H9 (cell line): ENCODE data around the gene SPAG17. TPM values are rescaled to one million over a fixed set of nuclear protein-coding genes. Genes with fewer than 3 reads are reported as not detected.

Source experiments
- DNase-seq: peaks from one replicate; pipeline ENCODE4 v3.0.0-alpha.2; 2017
- H2AFZ ChIP-seq: one replicate; pipeline ENCODE4 v1.6.1; 2013; ENCODE audit warnings: mild to moderate bottlenecking, low read length, control low read depth, moderate library complexity
- H2AK5ac ChIP-seq: 2 replicates; pipeline ENCODE4 v1.6.1; 2013; ENCODE audit warnings: low read length, control low read depth, mixed read lengths; ENCODE audit not compliant: insufficient read length
- H2BK120ac ChIP-seq: one replicate; pipeline ENCODE4 v1.6.1; 2013; ENCODE audit warnings: low read depth, mild to moderate bottlenecking, low read length, control low read depth, inconsistent platforms; ENCODE audit not compliant: poor library complexity, severe bottlenecking
- H2BK12ac ChIP-seq: 2 replicates; pipeline ENCODE4 v1.6.1; 2013; ENCODE audit warnings: low read length, control low read depth, mixed read lengths, low read depth; ENCODE audit not compliant: insufficient read length
- H2BK15ac ChIP-seq: 2 replicates; pipeline ENCODE4 v1.6.1; 2013; ENCODE audit warnings: low read depth, low read length, control low read depth
- H2BK20ac ChIP-seq: one replicate; pipeline ENCODE4 v1.6.1; 2013; ENCODE audit warnings: low read depth, mild to moderate bottlenecking, low read length, control low read depth, inconsistent platforms; ENCODE audit not compliant: poor library complexity, severe bottlenecking
- H2BK5ac ChIP-seq: 2 replicates; pipeline ENCODE4 v1.6.1; 2013; ENCODE audit warnings: low read length, control low read depth, mixed read lengths; ENCODE audit not compliant: insufficient read length
- H3K14ac ChIP-seq: 2 replicates; pipeline ENCODE4 v1.6.1; 2013; ENCODE audit warnings: low read length, control low read depth; ENCODE audit not compliant: insufficient read depth
- H3K18ac ChIP-seq: 2 replicates; pipeline ENCODE4 v1.6.1; 2013; ENCODE audit warnings: low read depth, mild to moderate bottlenecking, mixed read lengths, low read length, control low read depth; ENCODE audit not compliant: insufficient read length
- H3K23ac ChIP-seq: 2 replicates; pipeline ENCODE4 v1.6.1; 2013; ENCODE audit warnings: low read length, control low read depth, mixed read lengths, low read depth; ENCODE audit not compliant: insufficient read length
- H3K23me2 ChIP-seq: 2 replicates; pipeline ENCODE4 v1.6.1; 2013; ENCODE audit warnings: low read depth, mild to moderate bottlenecking, mixed read lengths, low read length, control low read depth; ENCODE audit not compliant: insufficient read length, poor library complexity, severe bottlenecking
- H3K27ac ChIP-seq: 2 replicates; pipeline ENCODE4 v1.5.1; 2013; ENCODE audit warnings: low read length, control low read depth, mixed read lengths, low read depth; ENCODE audit not compliant: insufficient read length
- H3K27me3 ChIP-seq: 2 replicates; pipeline ENCODE4 v1.6.1; 2013; ENCODE audit warnings: low read length, control low read depth, inconsistent platforms; ENCODE audit not compliant: insufficient read depth
- H3K4ac ChIP-seq: 2 replicates; pipeline ENCODE4 v1.6.1; 2013; ENCODE audit warnings: low read depth, mild to moderate bottlenecking, control low read depth, inconsistent platforms, low read length, moderate library complexity
- H3K4me1 ChIP-seq: 2 replicates; pipeline ENCODE4 v1.6.1; 2013; ENCODE audit warnings: low read length, control low read depth, inconsistent platforms; ENCODE audit not compliant: insufficient read depth
- H3K4me2 ChIP-seq: 2 replicates; pipeline ENCODE4 v1.6.1; 2013; ENCODE audit warnings: low read length, control low read depth, mixed read lengths; ENCODE audit not compliant: insufficient read length, insufficient read depth
- H3K56ac ChIP-seq: 2 replicates; pipeline ENCODE4 v1.6.1; 2013; ENCODE audit warnings: low read depth, mild to moderate bottlenecking, mixed read lengths, low read length, control low read depth; ENCODE audit not compliant: insufficient read length
- H3K79me1 ChIP-seq: 2 replicates; pipeline ENCODE4 v1.6.1; 2013; ENCODE audit warnings: low read depth, mild to moderate bottlenecking, moderate library complexity, low read length, control low read depth, inconsistent platforms; ENCODE audit not compliant: insufficient read depth, poor library complexity, severe bottlenecking
- H3K79me2 ChIP-seq: 2 replicates; pipeline ENCODE4 v1.6.1; 2013; ENCODE audit warnings: low read length, control low read depth, inconsistent platforms; ENCODE audit not compliant: insufficient read depth
- H3K9ac ChIP-seq: 2 replicates; pipeline ENCODE4 v1.6.1; 2013; ENCODE audit warnings: low read length, control low read depth, mixed read lengths; ENCODE audit not compliant: insufficient read length; ENCODE audit errors: extremely low read depth
- H3K9me3 ChIP-seq: one replicate; pipeline ENCODE4 v1.6.1; 2013; ENCODE audit warnings: low read depth, low read length, inconsistent platforms; ENCODE audit not compliant: control insufficient read depth
- H3T11ph ChIP-seq: one replicate; pipeline ENCODE4 v1.6.1; 2013; ENCODE audit warnings: mild to moderate bottlenecking, low read length, control low read depth, inconsistent platforms
- H4K20me1 ChIP-seq: one replicate; pipeline ENCODE4 v1.6.1; 2013; ENCODE audit not compliant: control insufficient read depth, insufficient read length, insufficient read depth
- H4K5ac ChIP-seq: 2 replicates; pipeline ENCODE4 v1.6.1; 2013; ENCODE audit warnings: low read depth, mild to moderate bottlenecking, mixed read lengths, low read length, control low read depth; ENCODE audit not compliant: insufficient read length
- H4K8ac ChIP-seq: replicated peaks from 2 replicates; pipeline ENCODE4 v1.6.1; 2013; ENCODE audit warnings: low read length, control low read depth, mixed read lengths, low read depth; ENCODE audit not compliant: insufficient read length
- H4K91ac ChIP-seq: 2 replicates; pipeline ENCODE4 v1.6.1; 2013; ENCODE audit warnings: low read depth, mild to moderate bottlenecking, moderate library complexity, mixed read lengths, low read length, control low read depth; ENCODE audit not compliant: insufficient read length
- H3K27ac Mint-ChIP-seq, 3 experiments: 2 replicates in 2 of 3; 3 replicates in 1 of 3; pipeline ENCODE4 v1.8.0; 2020 to 2021; ENCODE audit warnings: mixed read lengths in 3 of 3, mild to moderate bottlenecking in 1 of 3, moderate library complexity in 1 of 3
- H3K27me3 Mint-ChIP-seq: 2 replicates; pipeline ENCODE4 v1.8.0; 2021; ENCODE audit warnings: low read depth, mild to moderate bottlenecking, moderate library complexity, mixed read lengths
- H3K36me3 Mint-ChIP-seq, 3 experiments: 2 replicates in 2 of 3; 3 replicates in 1 of 3; pipeline ENCODE4 v1.8.0; 2020 to 2021; ENCODE audit warnings: low read depth in 3 of 3, mixed read lengths in 3 of 3; ENCODE audit not compliant: insufficient read depth in 1 of 3
- H3K4me1 Mint-ChIP-seq, 2 experiments: 2 replicates each; pipeline ENCODE4 v1.8.0; 2020; ENCODE audit warnings: mixed read lengths in 2 of 2
- H3K4me3 Mint-ChIP-seq, 2 experiments: 2 replicates in 1 of 2; 3 replicates in 1 of 2; pipeline ENCODE4 v1.8.0; 2020 to 2021; ENCODE audit warnings: mild to moderate bottlenecking in 2 of 2, mixed read lengths in 2 of 2, moderate library complexity in 1 of 2
- H3K9me3 Mint-ChIP-seq, 2 experiments: 2 replicates in 1 of 2; 3 replicates in 1 of 2; pipeline ENCODE4 v1.8.0; 2020; ENCODE audit warnings: mild to moderate bottlenecking in 2 of 2, mixed read lengths in 2 of 2, moderate library complexity in 1 of 2
- WGBS: extraction: QIAGEN DNeasy Blood & Tissue Kit; methylation state at CpG from one replicate; pipeline ENCODE4 v1.1.7; 2013; ENCODE audit warnings: missing lambda C conversion rate, low lambda C conversion rate, mixed read lengths; ENCODE audit not compliant: insufficient read length; ENCODE audit errors: extremely low coverage; 5-methylcytosine and 5-hydroxymethylcytosine counted together
- total RNA-seq: library from RNA; stranded (reverse); gene quantifications from 2 replicates; pipeline ENCODE4 v1.2.1, GENCODE V29; 2021
- TF ChIP-seq, protein P1 (sequence below): fragments of 200-600 bp; sonication (generic); conservative IDR thresholded peaks from 3 replicates; pipeline ENCODE4 v1.8.0; 2021; ENCODE audit warnings: antibody characterized with exemption, mild to moderate bottlenecking

Gene SPAG17
- total RNA-seq, 1 experiment from 2014 or later: 0.37 TPM

DNA sequence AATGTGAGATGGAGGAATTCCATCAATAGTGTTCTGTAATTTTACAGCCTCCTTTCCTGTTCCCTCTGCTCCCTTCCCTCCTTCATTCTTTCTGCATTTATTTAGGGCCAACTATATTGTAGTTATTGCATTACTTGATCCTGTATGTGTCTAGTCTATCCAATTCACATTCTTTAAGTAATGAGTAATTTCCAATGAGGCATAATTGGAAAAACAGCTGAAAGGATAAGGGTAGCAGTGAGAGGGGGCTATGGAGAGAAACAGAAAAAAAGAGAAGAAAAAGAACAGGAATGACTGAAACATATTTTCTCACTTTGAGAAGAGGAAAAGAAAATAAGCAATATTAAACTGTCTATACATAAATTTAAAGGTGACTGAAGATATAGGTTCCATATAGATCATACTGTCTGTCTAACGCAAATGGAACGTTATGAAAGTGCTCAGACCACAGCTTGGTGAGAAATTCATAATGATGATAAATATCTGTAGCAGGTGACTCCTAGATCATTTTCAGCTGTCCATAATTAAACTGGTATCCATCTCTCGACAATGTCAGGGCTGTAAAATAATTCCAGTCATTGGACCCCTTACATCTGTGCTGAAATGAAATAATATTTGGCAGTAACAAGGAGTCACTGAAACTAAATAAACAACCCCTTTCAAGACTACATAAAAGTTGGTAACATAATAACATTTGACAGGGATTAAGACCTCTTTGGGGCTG lies 61.8 kb downstream of the SPAG17 start:
- no peak overlapping the region for H2BK5ac ChIP-seq
- no peak overlapping the region for H4K8ac ChIP-seq
- no peak overlapping the region for H2BK20ac ChIP-seq
- no peak overlapping the region for H2BK15ac ChIP-seq
- H3K23me2 ChIP-seq: no peaks in the 10 kb centered on the region
- H3K79me2 ChIP-seq: no peaks in the 10 kb centered on the region
- no CpG with 5 or more reads among the region's 3 CpGs for WGBS
- H3K27me3 ChIP-seq: no peaks in the 10 kb centered on the region
- peaks cover 2 to 3% of the 10 kb centered on the region in 2 experiments; a peak in 1 of 4 replicates for H3K4me1 Mint-ChIP-seq
- no peak overlapping the region for H3K4ac ChIP-seq
- no peak overlapping the region for H3K27ac ChIP-seq
- H4K5ac ChIP-seq: no peak overlapping the region
- no peak overlapping the region for H3K4me2 ChIP-seq
- H3K56ac ChIP-seq: no peak overlapping the region
- H3K27ac Mint-ChIP-seq: no peak overlapping the region
- H3K9me3 ChIP-seq: no peaks in the 10 kb centered on the region
- no peaks in the 10 kb centered on the region for H3K9me3 Mint-ChIP-seq
- TF ChIP-seq, protein P1, sequence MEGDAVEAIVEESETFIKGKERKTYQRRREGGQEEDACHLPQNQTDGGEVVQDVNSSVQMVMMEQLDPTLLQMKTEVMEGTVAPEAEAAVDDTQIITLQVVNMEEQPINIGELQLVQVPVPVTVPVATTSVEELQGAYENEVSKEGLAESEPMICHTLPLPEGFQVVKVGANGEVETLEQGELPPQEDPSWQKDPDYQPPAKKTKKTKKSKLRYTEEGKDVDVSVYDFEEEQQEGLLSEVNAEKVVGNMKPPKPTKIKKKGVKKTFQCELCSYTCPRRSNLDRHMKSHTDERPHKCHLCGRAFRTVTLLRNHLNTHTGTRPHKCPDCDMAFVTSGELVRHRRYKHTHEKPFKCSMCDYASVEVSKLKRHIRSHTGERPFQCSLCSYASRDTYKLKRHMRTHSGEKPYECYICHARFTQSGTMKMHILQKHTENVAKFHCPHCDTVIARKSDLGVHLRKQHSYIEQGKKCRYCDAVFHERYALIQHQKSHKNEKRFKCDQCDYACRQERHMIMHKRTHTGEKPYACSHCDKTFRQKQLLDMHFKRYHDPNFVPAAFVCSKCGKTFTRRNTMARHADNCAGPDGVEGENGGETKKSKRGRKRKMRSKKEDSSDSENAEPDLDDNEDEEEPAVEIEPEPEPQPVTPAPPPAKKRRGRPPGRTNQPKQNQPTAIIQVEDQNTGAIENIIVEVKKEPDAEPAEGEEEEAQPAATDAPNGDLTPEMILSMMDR: no peak
- H3K27me3 Mint-ChIP-seq: no peaks in the 10 kb centered on the region
- H3K9ac ChIP-seq: no peak overlapping the region
- DNase-seq: no peak
- H3K4me1 ChIP-seq: no peaks in the 10 kb centered on the region
- no peak overlapping the region for H2BK120ac ChIP-seq
- no peak overlapping the region for H3K4me3 Mint-ChIP-seq
- H4K91ac ChIP-seq: no peak overlapping the region
- H3K23ac ChIP-seq: no peak overlapping the region
- no peak overlapping the region for H2AFZ ChIP-seq
- H2AK5ac ChIP-seq: no peak overlapping the region
- H3K36me3 Mint-ChIP-seq: no peaks in the 10 kb centered on the region
- no peaks in the 10 kb centered on the region for H3K79me1 ChIP-seq
- no peaks in the 10 kb centered on the region for H4K20me1 ChIP-seq
- no peak overlapping the region for H2BK12ac ChIP-seq
- H3T11ph ChIP-seq: no peak overlapping the region
- no peak overlapping the region for H3K14ac ChIP-seq
- no peak overlapping the region for H3K18ac ChIP-seq
